ENCODE data around the gene CBX2. TPM values are rescaled to one million over a fixed set of nuclear protein-coding genes. Genes with fewer than 3 reads are reported as not detected.

Gene CBX2
- total RNA-seq, 1 experiment from 2014 or later = 4.8 TPM

GRCh38 chr17:79778504-79779083, 646 bp downstream of the CBX2 start:
- Histone ChIP-seq H3K27me3 (ENCODE audit: low read length) (no peaks in the 10 kb centered on the region), H2AFZ (ENCODE audit: low read length) (peak overlapping the region; percentile 89; the same call in 1 of the 2 replicates), H3K27ac (ENCODE audit: low read length) (no peak overlapping the region)

GRCh38 chr17:79779084-79779529, 1.2 kb downstream of the CBX2 start:
- Histone ChIP-seq H2AFZ (ENCODE audit: low read length) (no peak overlapping the region), H3K9ac (ENCODE audit: low read length) (peak overlapping the region; percentile 82)

More at GRCh38 chr17:79778504-79779083, 646 bp downstream of the CBX2 start:
- Histone ChIP-seq H3K9me3 (ENCODE audit: low read length) (no peaks in the 10 kb centered on the region), H3K36me3 (ENCODE audit: insufficient read depth, low read length) (no peaks in the 10 kb centered on the region), H3K4me1 (ENCODE audit: low read length) (peaks cover 14% of the 10 kb centered on the region), H4K20me1 (ENCODE audit: insufficient read depth, low read depth, low read length) (peaks cover 10% of the 10 kb centered on the region), H3K9me2 (replicated peaks; ENCODE audit: insufficient read depth, low read length) (no peaks in the 10 kb centered on the region), H3K9ac (ENCODE audit: low read length) (peak overlapping the region; percentile 82), H3K4me2 (ENCODE audit: low read depth, low read length, poor library complexity, severe bottlenecking) (peak overlapping the region; percentile 55), H3K79me2 (ENCODE audit: low read length) (no peaks in the 10 kb centered on the region), H3K4me3 (ENCODE audit: low read length) (peak overlapping the region; percentile 88)
- DNase-seq = peak; percentile 62

GRCh38 chr17:79779661-79780365, 1.9 kb downstream of the CBX2 start:
- no peaks in the 10 kb centered on the region for H3K27me3 ChIP-seq (ENCODE audit: low read length)
- no peak for DNase-seq
- H3K9ac ChIP-seq (ENCODE audit: low read length) = no peak overlapping the region
- H3K4me1 ChIP-seq (ENCODE audit: low read length) = peaks cover 14% of the 10 kb centered on the region
- no peak overlapping the region for H3K27ac ChIP-seq (ENCODE audit: low read length)
- no peaks in the 10 kb centered on the region for H3K79me2 ChIP-seq (ENCODE audit: low read length)
- no peaks in the 10 kb centered on the region for H3K9me2 ChIP-seq (replicated peaks; ENCODE audit: insufficient read depth, low read length)
- peaks cover 11% of the 10 kb centered on the region for H4K20me1 ChIP-seq (ENCODE audit: insufficient read depth, low read depth, low read length)
- H3K36me3 ChIP-seq (ENCODE audit: insufficient read depth, low read length) = no peaks in the 10 kb centered on the region
- H3K4me2 ChIP-seq (ENCODE audit: low read depth, low read length, poor library complexity, severe bottlenecking) = no peak overlapping the region
- no peak overlapping the region for H2AFZ ChIP-seq (ENCODE audit: low read length)
- no peak overlapping the region; the same call in 1 of the 2 replicates for H3K4me3 ChIP-seq (ENCODE audit: low read length)
- no peaks in the 10 kb centered on the region for H3K9me3 ChIP-seq (ENCODE audit: low read length)

More at GRCh38 chr17:79779084-79779529, 1.2 kb downstream of the CBX2 start:
- Histone ChIP-seq H3K9me2 (replicated peaks; ENCODE audit: insufficient read depth, low read length) (no peaks in the 10 kb centered on the region), H3K27ac (ENCODE audit: low read length) (no peak overlapping the region), H3K36me3 (ENCODE audit: insufficient read depth, low read length) (no peaks in the 10 kb centered on the region), H3K4me3 (ENCODE audit: low read length) (peak overlapping the region; percentile 88), H3K4me1 (ENCODE audit: low read length) (peaks cover 14% of the 10 kb centered on the region), H3K27me3 (ENCODE audit: low read length) (no peaks in the 10 kb centered on the region), H3K4me2 (ENCODE audit: low read depth, low read length, poor library complexity, severe bottlenecking) (peak overlapping the region; percentile 55), H3K79me2 (ENCODE audit: low read length) (no peaks in the 10 kb centered on the region), H4K20me1 (ENCODE audit: insufficient read depth, low read depth, low read length) (peaks cover 10% of the 10 kb centered on the region), H3K9me3 (ENCODE audit: low read length) (no peaks in the 10 kb centered on the region)
- no peak for DNase-seq

- H3K4me1 ChIP-seq (ENCODE audit: low read length) = peaks cover 14% of the 10 kb centered on the region
- no peaks in the 10 kb centered on the region for H3K9me3 ChIP-seq (ENCODE audit: low read length)
- no peaks in the 10 kb centered on the region for H3K9me2 ChIP-seq (replicated peaks; ENCODE audit: insufficient read depth, low read length)
- H3K27ac ChIP-seq (ENCODE audit: low read length) = no peak overlapping the region
- H3K9ac ChIP-seq (ENCODE audit: low read length) = no peak overlapping the region
- no peaks in the 10 kb centered on the region for H3K27me3 ChIP-seq (ENCODE audit: low read length)
- no peak overlapping the region for H2AFZ ChIP-seq (ENCODE audit: low read length)
- H4K20me1 ChIP-seq (ENCODE audit: insufficient read depth, low read depth, low read length) = peaks cover 14% of the 10 kb centered on the region
- no peaks in the 10 kb centered on the region for H3K79me2 ChIP-seq (ENCODE audit: low read length)
- H3K4me3 ChIP-seq (ENCODE audit: low read length) = no peak overlapping the region
- no peak overlapping the region for H3K4me2 ChIP-seq (ENCODE audit: low read depth, low read length, poor library complexity, severe bottlenecking)
- no peak for DNase-seq
- H3K36me3 ChIP-seq (ENCODE audit: insufficient read depth, low read length) = no peaks in the 10 kb centered on the region
Measured at GRCh38 chr17:79781012-79781650, 3.2 kb downstream of the CBX2 start.

GRCh38 chr17:79781736-79782575, 4.0 kb downstream of the CBX2 start:
- H3K79me2 ChIP-seq (ENCODE audit: low read length) = no peaks in the 10 kb centered on the region
- H3K9ac ChIP-seq (ENCODE audit: low read length) = no peak overlapping the region
- H2AFZ ChIP-seq (ENCODE audit: low read length) = no peak overlapping the region
- no peak overlapping the region for H3K4me2 ChIP-seq (ENCODE audit: low read depth, low read length, poor library complexity, severe bottlenecking)
- DNase-seq = no peak
- no peak overlapping the region for H3K4me3 ChIP-seq (ENCODE audit: low read length)
- no peaks in the 10 kb centered on the region for H3K9me2 ChIP-seq (replicated peaks; ENCODE audit: insufficient read depth, low read length)
- H4K20me1 ChIP-seq (ENCODE audit: insufficient read depth, low read depth, low read length) = peaks cover 14% of the 10 kb centered on the region
- H3K36me3 ChIP-seq (ENCODE audit: insufficient read depth, low read length) = no peaks in the 10 kb centered on the region
- H3K27ac ChIP-seq (ENCODE audit: low read length) = no peak overlapping the region
- H3K9me3 ChIP-seq (ENCODE audit: low read length) = no peaks in the 10 kb centered on the region
- no peaks in the 10 kb centered on the region for H3K27me3 ChIP-seq (ENCODE audit: low read length)
- peaks cover 14% of the 10 kb centered on the region for H3K4me1 ChIP-seq (ENCODE audit: low read length)

- Histone ChIP-seq H3K4me1 (ENCODE audit: low read length) (peaks cover 5% of the 10 kb centered on the region), H2AFZ (ENCODE audit: low read length) (no peak overlapping the region), H3K27ac (ENCODE audit: low read length) (no peak overlapping the region), H3K27me3 (ENCODE audit: low read length) (no peaks in the 10 kb centered on the region), H3K9me2 (replicated peaks; ENCODE audit: insufficient read depth, low read length) (no peaks in the 10 kb centered on the region), H3K4me3 (ENCODE audit: low read length) (no peak overlapping the region), H3K79me2 (ENCODE audit: low read length) (no peaks in the 10 kb centered on the region), H3K9ac (ENCODE audit: low read length) (no peak overlapping the region), H3K9me3 (ENCODE audit: low read length) (no peaks in the 10 kb centered on the region), H3K36me3 (ENCODE audit: insufficient read depth, low read length) (no peaks in the 10 kb centered on the region), H4K20me1 (ENCODE audit: insufficient read depth, low read depth, low read length) (peaks cover 12% of the 10 kb centered on the region), H3K4me2 (ENCODE audit: low read depth, low read length, poor library complexity, severe bottlenecking) (no peak overlapping the region)
- DNase-seq = no peak
Measured at GRCh38 chr17:79783891-79784290, 5.9 kb downstream of the CBX2 start.

GRCh38 chr17:79784353-79785016, 6.5 kb downstream of the CBX2 start:
- Histone ChIP-seq H3K9me2 (replicated peaks; ENCODE audit: insufficient read depth, low read length) (no peaks in the 10 kb centered on the region), H4K20me1 (ENCODE audit: insufficient read depth, low read depth, low read length) (peaks cover 6% of the 10 kb centered on the region; the same call in 1 of the 2 replicates), H3K36me3 (ENCODE audit: insufficient read depth, low read length) (no peaks in the 10 kb centered on the region), H3K27me3 (ENCODE audit: low read length) (no peaks in the 10 kb centered on the region), H3K9ac (ENCODE audit: low read length) (no peak overlapping the region), H3K4me2 (ENCODE audit: low read depth, low read length, poor library complexity, severe bottlenecking) (no peak overlapping the region), H3K9me3 (ENCODE audit: low read length) (no peaks in the 10 kb centered on the region), H3K4me1 (ENCODE audit: low read length) (no peaks in the 10 kb centered on the region; the same call in 1 of the 2 replicates), H3K79me2 (ENCODE audit: low read length) (no peaks in the 10 kb centered on the region), H3K4me3 (ENCODE audit: low read length) (no peak overlapping the region), H3K27ac (ENCODE audit: low read length) (no peak overlapping the region), H2AFZ (ENCODE audit: low read length) (no peak overlapping the region)
- no peak for DNase-seq

Measured in Karpas-422 (cell line).